H1 (cell line): ENCODE data around the gene VSIR. TPM values are rescaled to one million over a fixed set of nuclear protein-coding genes. Genes with fewer than 3 reads are reported as not detected.
A peak's percentile ranks its signal among the peaks of the same experiment; 100 is the strongest.

Experiments
- CBX5 ChIP-seq: fragments of 300-800, 300-1000 bp; sonication (generic); IDR thresholded peaks from 2 replicates; pipeline ENCODE4 v1.7.1; 2016; ENCODE audit warnings: antibody characterized with exemption, low read length, low read depth
- FOSL1 ChIP-seq: IDR thresholded peaks from 2 replicates; pipeline ENCODE4 v1.6.1; 2011; ENCODE audit warnings: mild to moderate bottlenecking, low read depth, low read length, moderate library complexity; ENCODE audit not compliant: insufficient read depth
- KDM5A ChIP-seq: fragments of 200-600 bp; IDR thresholded peaks from 2 replicates; pipeline ENCODE4 v1.7.1; 2012; ENCODE audit warnings: mild to moderate bottlenecking, low read length, inconsistent platforms, mixed read lengths
- RAD21 ChIP-seq, 2 experiments: IDR thresholded peaks in 1 of 2; conservative IDR thresholded peaks in 1 of 2; 2 replicates each; pipeline ENCODE4 v1.6.1; 2011; ENCODE audit warnings: low read depth in 2 of 2, low read length in 2 of 2, improper control_type of control experiment in 1 of 2, inconsistent platforms in 1 of 2, mild to moderate bottlenecking in 1 of 2, moderate library complexity in 1 of 2
- polyA plus RNA-seq, 7 experiments: library from polyadenylated mRNA; depleted of rRNA in 3 of 7; stranded (reverse) in 5 of 7; unstranded in 2 of 7; fragments of >200 nt in 5 of 7; fragments of 200-250 nt in 2 of 7; gene quantifications; 1 replicate in 5 of 7; 2 replicates in 1 of 7; 4 replicates in 1 of 7; pipeline versions ENCODE4 v1.2.1 to v1.2.3, GENCODE V29; 2011 to 2013; ENCODE audit warnings: missing spikeins in 2 of 7, mixed read lengths in 2 of 7
- total RNA-seq: library from RNA; stranded (reverse); fragmentation: NEBNext Ultra II Directional; extraction: Animal tissue kit (Norgen Biotek cat#: 25700); gene quantifications from 2 replicates; pipeline ENCODE4 v1.2.1, GENCODE V29; 2021
- TF ChIP-seq, protein P1 (sequence below): fragments of 300-600 bp; sonication (generic); IDR thresholded peaks from 2 replicates; pipeline ENCODE4 v1.7.1; 2012; ENCODE audit warnings: low read length, moderate library complexity, mild to moderate bottlenecking, inconsistent platforms; ENCODE audit not compliant: insufficient replicate concordance
- TF ChIP-seq, protein P2 (sequence below): IDR thresholded peaks from 2 replicates; pipeline ENCODE4 v1.6.1; 2011; ENCODE audit warnings: low read depth, mild to moderate bottlenecking, low read length; ENCODE audit not compliant: insufficient read depth
- TF ChIP-seq, protein P3 (sequence below), 3 experiments: IDR thresholded peaks; 1 replicate in 2 of 3; 2 replicates in 1 of 3; pipeline versions ENCODE4 v1.5.1 to v1.6.1; 2011; ENCODE audit warnings: low read length in 3 of 3, mild to moderate bottlenecking in 3 of 3, inconsistent platforms in 2 of 3, low read depth in 1 of 3, moderate library complexity in 1 of 3; ENCODE audit not compliant: insufficient read depth in 1 of 3; ENCODE audit errors: control extremely low read depth in 1 of 3

VSIR gene
- total and polyA plus RNA-seq, 2 of the 8 experiments (the other 6 are each of a cell fraction or from before 2014, with no cell fraction given), result 0.33 TPM; not detected in 1

DNA sequence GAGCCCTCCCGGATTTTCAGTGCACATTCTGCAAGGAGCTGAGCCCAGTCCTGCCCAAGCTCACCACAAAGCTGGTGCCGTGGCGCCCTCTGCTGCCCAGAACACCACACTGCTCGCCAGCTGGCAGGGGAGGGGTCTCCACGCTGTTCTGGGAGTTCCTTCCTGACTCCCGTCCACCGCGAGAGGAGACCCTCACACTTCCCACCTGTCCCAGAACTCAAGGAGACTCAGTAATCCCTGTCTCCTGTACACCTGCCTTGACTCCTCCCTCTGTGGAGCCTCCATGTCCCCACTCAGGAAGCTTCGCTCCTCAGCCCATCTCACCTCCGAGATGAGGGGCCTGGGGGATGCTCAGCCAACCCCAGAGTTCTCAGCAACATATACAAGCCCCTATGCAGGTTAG is 65.0 kb downstream of the VSIR start (continued):
- TF ChIP-seq, protein P1, sequence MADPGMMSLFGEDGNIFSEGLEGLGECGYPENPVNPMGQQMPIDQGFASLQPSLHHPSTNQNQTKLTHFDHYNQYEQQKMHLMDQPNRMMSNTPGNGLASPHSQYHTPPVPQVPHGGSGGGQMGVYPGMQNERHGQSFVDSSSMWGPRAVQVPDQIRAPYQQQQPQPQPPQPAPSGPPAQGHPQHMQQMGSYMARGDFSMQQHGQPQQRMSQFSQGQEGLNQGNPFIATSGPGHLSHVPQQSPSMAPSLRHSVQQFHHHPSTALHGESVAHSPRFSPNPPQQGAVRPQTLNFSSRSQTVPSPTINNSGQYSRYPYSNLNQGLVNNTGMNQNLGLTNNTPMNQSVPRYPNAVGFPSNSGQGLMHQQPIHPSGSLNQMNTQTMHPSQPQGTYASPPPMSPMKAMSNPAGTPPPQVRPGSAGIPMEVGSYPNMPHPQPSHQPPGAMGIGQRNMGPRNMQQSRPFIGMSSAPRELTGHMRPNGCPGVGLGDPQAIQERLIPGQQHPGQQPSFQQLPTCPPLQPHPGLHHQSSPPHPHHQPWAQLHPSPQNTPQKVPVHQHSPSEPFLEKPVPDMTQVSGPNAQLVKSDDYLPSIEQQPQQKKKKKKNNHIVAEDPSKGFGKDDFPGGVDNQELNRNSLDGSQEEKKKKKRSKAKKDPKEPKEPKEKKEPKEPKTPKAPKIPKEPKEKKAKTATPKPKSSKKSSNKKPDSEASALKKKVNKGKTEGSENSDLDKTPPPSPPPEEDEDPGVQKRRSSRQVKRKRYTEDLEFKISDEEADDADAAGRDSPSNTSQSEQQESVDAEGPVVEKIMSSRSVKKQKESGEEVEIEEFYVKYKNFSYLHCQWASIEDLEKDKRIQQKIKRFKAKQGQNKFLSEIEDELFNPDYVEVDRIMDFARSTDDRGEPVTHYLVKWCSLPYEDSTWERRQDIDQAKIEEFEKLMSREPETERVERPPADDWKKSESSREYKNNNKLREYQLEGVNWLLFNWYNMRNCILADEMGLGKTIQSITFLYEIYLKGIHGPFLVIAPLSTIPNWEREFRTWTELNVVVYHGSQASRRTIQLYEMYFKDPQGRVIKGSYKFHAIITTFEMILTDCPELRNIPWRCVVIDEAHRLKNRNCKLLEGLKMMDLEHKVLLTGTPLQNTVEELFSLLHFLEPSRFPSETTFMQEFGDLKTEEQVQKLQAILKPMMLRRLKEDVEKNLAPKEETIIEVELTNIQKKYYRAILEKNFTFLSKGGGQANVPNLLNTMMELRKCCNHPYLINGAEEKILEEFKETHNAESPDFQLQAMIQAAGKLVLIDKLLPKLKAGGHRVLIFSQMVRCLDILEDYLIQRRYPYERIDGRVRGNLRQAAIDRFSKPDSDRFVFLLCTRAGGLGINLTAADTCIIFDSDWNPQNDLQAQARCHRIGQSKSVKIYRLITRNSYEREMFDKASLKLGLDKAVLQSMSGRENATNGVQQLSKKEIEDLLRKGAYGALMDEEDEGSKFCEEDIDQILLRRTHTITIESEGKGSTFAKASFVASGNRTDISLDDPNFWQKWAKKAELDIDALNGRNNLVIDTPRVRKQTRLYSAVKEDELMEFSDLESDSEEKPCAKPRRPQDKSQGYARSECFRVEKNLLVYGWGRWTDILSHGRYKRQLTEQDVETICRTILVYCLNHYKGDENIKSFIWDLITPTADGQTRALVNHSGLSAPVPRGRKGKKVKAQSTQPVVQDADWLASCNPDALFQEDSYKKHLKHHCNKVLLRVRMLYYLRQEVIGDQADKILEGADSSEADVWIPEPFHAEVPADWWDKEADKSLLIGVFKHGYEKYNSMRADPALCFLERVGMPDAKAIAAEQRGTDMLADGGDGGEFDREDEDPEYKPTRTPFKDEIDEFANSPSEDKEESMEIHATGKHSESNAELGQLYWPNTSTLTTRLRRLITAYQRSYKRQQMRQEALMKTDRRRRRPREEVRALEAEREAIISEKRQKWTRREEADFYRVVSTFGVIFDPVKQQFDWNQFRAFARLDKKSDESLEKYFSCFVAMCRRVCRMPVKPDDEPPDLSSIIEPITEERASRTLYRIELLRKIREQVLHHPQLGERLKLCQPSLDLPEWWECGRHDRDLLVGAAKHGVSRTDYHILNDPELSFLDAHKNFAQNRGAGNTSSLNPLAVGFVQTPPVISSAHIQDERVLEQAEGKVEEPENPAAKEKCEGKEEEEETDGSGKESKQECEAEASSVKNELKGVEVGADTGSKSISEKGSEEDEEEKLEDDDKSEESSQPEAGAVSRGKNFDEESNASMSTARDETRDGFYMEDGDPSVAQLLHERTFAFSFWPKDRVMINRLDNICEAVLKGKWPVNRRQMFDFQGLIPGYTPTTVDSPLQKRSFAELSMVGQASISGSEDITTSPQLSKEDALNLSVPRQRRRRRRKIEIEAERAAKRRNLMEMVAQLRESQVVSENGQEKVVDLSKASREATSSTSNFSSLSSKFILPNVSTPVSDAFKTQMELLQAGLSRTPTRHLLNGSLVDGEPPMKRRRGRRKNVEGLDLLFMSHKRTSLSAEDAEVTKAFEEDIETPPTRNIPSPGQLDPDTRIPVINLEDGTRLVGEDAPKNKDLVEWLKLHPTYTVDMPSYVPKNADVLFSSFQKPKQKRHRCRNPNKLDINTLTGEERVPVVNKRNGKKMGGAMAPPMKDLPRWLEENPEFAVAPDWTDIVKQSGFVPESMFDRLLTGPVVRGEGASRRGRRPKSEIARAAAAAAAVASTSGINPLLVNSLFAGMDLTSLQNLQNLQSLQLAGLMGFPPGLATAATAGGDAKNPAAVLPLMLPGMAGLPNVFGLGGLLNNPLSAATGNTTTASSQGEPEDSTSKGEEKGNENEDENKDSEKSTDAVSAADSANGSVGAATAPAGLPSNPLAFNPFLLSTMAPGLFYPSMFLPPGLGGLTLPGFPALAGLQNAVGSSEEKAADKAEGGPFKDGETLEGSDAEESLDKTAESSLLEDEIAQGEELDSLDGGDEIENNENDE, result no peak
- TF ChIP-seq, protein P2, sequence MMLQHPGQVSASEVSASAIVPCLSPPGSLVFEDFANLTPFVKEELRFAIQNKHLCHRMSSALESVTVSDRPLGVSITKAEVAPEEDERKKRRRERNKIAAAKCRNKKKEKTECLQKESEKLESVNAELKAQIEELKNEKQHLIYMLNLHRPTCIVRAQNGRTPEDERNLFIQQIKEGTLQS, result no peak
- no peak for TF ChIP-seq CBX5
- TF ChIP-seq, protein P3, sequence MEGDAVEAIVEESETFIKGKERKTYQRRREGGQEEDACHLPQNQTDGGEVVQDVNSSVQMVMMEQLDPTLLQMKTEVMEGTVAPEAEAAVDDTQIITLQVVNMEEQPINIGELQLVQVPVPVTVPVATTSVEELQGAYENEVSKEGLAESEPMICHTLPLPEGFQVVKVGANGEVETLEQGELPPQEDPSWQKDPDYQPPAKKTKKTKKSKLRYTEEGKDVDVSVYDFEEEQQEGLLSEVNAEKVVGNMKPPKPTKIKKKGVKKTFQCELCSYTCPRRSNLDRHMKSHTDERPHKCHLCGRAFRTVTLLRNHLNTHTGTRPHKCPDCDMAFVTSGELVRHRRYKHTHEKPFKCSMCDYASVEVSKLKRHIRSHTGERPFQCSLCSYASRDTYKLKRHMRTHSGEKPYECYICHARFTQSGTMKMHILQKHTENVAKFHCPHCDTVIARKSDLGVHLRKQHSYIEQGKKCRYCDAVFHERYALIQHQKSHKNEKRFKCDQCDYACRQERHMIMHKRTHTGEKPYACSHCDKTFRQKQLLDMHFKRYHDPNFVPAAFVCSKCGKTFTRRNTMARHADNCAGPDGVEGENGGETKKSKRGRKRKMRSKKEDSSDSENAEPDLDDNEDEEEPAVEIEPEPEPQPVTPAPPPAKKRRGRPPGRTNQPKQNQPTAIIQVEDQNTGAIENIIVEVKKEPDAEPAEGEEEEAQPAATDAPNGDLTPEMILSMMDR (IDR thresholded peaks at IDR 0.05; ENCODE audit: control extremely low read depth in 1 of 3, insufficient read depth in 1 of 3, low read depth in 1 of 3, low read length in 3 of 3), result peak; percentile 95 to 99 (median 98)
- TF ChIP-seq FOSL1, result no peak
- TF ChIP-seq KDM5A, result no peak
- peak; percentile 98 to 99 for TF ChIP-seq RAD21 (IDR thresholded peaks at IDR 0.05 in 1 of 2, conservative IDR thresholded peaks at IDR 0.05 in 1 of 2; ENCODE audit: low read depth in 2 of 2, low read length in 2 of 2)
